SK-N-SH (cell line): Measurements from ENCODE around the gene HIRA. TPM values are rescaled to one million over a fixed set of nuclear protein-coding genes. Genes with fewer than 3 reads are reported as not detected.

Source experiments
- CHD2 ChIP-seq: fragments of 150-350 bp; IDR thresholded peaks from 2 replicates; pipeline ENCODE4 v1.6.1; 2018; ENCODE audit warnings: low read length; ENCODE audit not compliant: partially characterized antibody
- EP300 ChIP-seq, 2 experiments: IDR thresholded peaks; 2 replicates each; pipeline versions ENCODE4 v1.4.0 to v1.6.1; 2012; ENCODE audit warnings: borderline replicate concordance in 1 of 2, low read depth in 1 of 2, low read length in 1 of 2
- EZH2phosphoT487 ChIP-seq: fragments of 200-600 bp; sonication (generic); IDR thresholded peaks from 2 replicates; pipeline ENCODE4 v1.6.1; 2017; ENCODE audit warnings: low read depth, mixed run types, mild to moderate bottlenecking, antibody characterized with exemption, moderate library complexity, borderline replicate concordance
- FOXJ3 ChIP-seq: sonication (generic); formaldehyde crosslinking; IDR thresholded peaks from 2 replicates; pipeline ENCODE4 v1.5.1; 2020; ENCODE audit warnings: mild to moderate bottlenecking, missing genetic modification reagents
- FOXM1 ChIP-seq: IDR thresholded peaks from 2 replicates; pipeline ENCODE4 v1.4.0; 2012; ENCODE audit warnings: low read depth, mild to moderate bottlenecking
- MEF2A ChIP-seq: IDR thresholded peaks from 2 replicates; pipeline ENCODE4 v1.4.0; 2012; ENCODE audit warnings: low read depth, borderline replicate concordance
- NFIC ChIP-seq: IDR thresholded peaks from 2 replicates; pipeline ENCODE4 v1.4.0; 2012; ENCODE audit warnings: borderline replicate concordance
- NRF1 ChIP-seq: IDR thresholded peaks from 2 replicates; pipeline ENCODE4 v1.6.1; 2012; ENCODE audit warnings: low read depth, mild to moderate bottlenecking, low read length
- POLR2AphosphoS5 ChIP-seq: IDR thresholded peaks from 2 replicates; pipeline ENCODE4 v1.6.1; 2012; ENCODE audit warnings: low read depth, low read length
- RCOR1 ChIP-seq: fragments of 150-350 bp; IDR thresholded peaks from 2 replicates; pipeline ENCODE4 v1.6.1; 2017; ENCODE audit warnings: antibody characterized with exemption, low read length
- RXRA ChIP-seq: IDR thresholded peaks from 2 replicates; pipeline ENCODE4 v1.4.0; 2012; ENCODE audit warnings: low read depth, mild to moderate bottlenecking, borderline replicate concordance
- TAF1 ChIP-seq: IDR thresholded peaks from 2 replicates; pipeline ENCODE4 v1.6.1; 2012; ENCODE audit warnings: low read depth, mild to moderate bottlenecking, low read length, moderate library complexity, borderline replicate concordance
- TCF12 ChIP-seq: IDR thresholded peaks from 2 replicates; pipeline ENCODE4 v1.4.0; 2012
- TEAD4 ChIP-seq: IDR thresholded peaks from 2 replicates; pipeline ENCODE4 v1.4.0; 2012; ENCODE audit warnings: mild to moderate bottlenecking, borderline replicate concordance; ENCODE audit not compliant: insufficient read depth
- polyA plus RNA-seq, 3 experiments: library from polyadenylated mRNA; depleted of rRNA; stranded (reverse); fragments of >200 nt; gene quantifications; 2 replicates each; pipeline ENCODE4 v1.2.3, GENCODE V29; 2012
- TF ChIP-seq, protein P1 (sequence below): IDR thresholded peaks from 2 replicates; pipeline ENCODE4 v1.4.0; 2012; ENCODE audit warnings: low read depth, borderline replicate concordance
- TF ChIP-seq, protein P2 (sequence below): fragments of 150-350 bp; IDR thresholded peaks from 2 replicates; pipeline ENCODE4 v1.6.1; 2017; ENCODE audit warnings: antibody characterized with exemption, low read length, low read depth, borderline replicate concordance
- TF ChIP-seq, protein P3 (sequence below): IDR thresholded peaks from 2 replicates; pipeline ENCODE4 v1.4.0; 2012; ENCODE audit warnings: low read depth
- TF ChIP-seq, protein P4 (sequence below): IDR thresholded peaks from 2 replicates; pipeline ENCODE4 v1.6.1; 2012; ENCODE audit warnings: mild to moderate bottlenecking, low read depth, low read length, moderate library complexity

The HIRA gene
- polyA plus RNA-seq, 1 of the 3 experiments (the other 2 are of a cell fraction): 21.0 TPM

DNA sequence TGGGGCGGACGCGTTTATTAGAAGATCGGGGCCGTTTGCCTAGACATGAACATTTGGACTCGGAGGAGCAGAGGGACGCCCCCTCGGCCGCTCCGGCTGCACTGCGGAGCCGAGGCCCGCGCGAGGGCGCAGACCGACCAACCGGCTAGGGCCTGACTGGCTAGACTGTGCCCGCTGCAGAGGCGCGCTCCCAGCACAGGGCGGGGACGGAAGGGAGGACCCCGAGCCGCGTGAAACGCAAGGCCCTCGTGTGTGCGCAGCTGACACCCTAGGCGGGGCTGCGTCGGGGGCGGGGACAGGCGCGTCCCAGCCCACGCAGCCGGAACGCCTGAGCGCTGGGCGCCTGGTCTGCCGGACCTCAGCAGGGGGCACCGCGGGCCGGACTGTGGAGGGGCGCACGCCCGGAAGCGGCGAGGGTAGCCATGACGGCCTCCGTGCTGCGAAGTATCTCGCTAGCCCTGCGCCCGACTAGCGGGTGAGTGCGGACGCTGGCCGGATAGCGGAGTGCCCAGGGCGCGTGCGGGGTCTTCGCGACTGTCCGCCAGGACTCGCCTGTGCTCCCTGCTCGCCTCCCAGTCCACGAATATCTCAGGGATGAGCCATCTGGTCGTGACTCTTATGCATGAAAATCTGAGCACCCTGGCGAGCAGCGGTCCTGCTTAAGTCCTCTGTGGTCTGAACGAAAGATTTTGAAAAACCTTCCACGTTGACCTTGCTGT is 759 bp upstream of the HIRA start, which contains the start of gene MRPL40 (continued):
- TF ChIP-seq NFIC (no peak), POLR2AphosphoS5 (peak; percentile 94), CHD2 (peak; percentile 83), TCF12 (peak; percentile 35; the same call in 1 of the 2 replicates), MEF2A (no peak), FOXJ3 (CRISPR knock-in tag) (peak; percentile 76; the same call in 1 of the 2 replicates), TEAD4 (no peak), EP300 (IDR thresholded peaks at IDR 0.05; ENCODE audit: borderline replicate concordance in 1 of 2, low read depth in 1 of 2, low read length in 1 of 2) (peak in 1 of 2 experiments; percentile 32; a peak in 2 of 4 replicates), NRF1 (peak; percentile 78), EZH2phosphoT487 (no peak), RXRA (no peak), FOXM1 (no peak), RCOR1 (peak; percentile 53; the same call in 1 of the 2 replicates), TAF1 (peak; percentile 96)
- TF ChIP-seq, protein P1, sequence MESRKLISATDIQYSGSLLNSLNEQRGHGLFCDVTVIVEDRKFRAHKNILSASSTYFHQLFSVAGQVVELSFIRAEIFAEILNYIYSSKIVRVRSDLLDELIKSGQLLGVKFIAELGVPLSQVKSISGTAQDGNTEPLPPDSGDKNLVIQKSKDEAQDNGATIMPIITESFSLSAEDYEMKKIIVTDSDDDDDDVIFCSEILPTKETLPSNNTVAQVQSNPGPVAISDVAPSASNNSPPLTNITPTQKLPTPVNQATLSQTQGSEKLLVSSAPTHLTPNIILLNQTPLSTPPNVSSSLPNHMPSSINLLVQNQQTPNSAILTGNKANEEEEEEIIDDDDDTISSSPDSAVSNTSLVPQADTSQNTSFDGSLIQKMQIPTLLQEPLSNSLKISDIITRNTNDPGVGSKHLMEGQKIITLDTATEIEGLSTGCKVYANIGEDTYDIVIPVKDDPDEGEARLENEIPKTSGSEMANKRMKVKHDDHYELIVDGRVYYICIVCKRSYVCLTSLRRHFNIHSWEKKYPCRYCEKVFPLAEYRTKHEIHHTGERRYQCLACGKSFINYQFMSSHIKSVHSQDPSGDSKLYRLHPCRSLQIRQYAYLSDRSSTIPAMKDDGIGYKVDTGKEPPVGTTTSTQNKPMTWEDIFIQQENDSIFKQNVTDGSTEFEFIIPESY: no peak
- TF ChIP-seq, protein P2, sequence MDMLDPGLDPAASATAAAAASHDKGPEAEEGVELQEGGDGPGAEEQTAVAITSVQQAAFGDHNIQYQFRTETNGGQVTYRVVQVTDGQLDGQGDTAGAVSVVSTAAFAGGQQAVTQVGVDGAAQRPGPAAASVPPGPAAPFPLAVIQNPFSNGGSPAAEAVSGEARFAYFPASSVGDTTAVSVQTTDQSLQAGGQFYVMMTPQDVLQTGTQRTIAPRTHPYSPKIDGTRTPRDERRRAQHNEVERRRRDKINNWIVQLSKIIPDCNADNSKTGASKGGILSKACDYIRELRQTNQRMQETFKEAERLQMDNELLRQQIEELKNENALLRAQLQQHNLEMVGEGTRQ: no peak
- TF ChIP-seq, protein P3, sequence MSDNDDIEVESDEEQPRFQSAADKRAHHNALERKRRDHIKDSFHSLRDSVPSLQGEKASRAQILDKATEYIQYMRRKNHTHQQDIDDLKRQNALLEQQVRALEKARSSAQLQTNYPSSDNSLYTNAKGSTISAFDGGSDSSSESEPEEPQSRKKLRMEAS: peak; percentile 90
- TF ChIP-seq, protein P4, sequence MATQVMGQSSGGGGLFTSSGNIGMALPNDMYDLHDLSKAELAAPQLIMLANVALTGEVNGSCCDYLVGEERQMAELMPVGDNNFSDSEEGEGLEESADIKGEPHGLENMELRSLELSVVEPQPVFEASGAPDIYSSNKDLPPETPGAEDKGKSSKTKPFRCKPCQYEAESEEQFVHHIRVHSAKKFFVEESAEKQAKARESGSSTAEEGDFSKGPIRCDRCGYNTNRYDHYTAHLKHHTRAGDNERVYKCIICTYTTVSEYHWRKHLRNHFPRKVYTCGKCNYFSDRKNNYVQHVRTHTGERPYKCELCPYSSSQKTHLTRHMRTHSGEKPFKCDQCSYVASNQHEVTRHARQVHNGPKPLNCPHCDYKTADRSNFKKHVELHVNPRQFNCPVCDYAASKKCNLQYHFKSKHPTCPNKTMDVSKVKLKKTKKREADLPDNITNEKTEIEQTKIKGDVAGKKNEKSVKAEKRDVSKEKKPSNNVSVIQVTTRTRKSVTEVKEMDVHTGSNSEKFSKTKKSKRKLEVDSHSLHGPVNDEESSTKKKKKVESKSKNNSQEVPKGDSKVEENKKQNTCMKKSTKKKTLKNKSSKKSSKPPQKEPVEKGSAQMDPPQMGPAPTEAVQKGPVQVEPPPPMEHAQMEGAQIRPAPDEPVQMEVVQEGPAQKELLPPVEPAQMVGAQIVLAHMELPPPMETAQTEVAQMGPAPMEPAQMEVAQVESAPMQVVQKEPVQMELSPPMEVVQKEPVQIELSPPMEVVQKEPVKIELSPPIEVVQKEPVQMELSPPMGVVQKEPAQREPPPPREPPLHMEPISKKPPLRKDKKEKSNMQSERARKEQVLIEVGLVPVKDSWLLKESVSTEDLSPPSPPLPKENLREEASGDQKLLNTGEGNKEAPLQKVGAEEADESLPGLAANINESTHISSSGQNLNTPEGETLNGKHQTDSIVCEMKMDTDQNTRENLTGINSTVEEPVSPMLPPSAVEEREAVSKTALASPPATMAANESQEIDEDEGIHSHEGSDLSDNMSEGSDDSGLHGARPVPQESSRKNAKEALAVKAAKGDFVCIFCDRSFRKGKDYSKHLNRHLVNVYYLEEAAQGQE: peak; percentile 68
